MM.1S (cell line): ENCODE data around the gene TACC2.

Source experiments
- CTCF ChIP-seq: fragments of 300-600 bp; sonication (generic); IDR thresholded peaks from 2 replicates; pipeline ENCODE4 v1.5.1; 2016; ENCODE audit warnings: antibody characterized with exemption, low read length, mixed read lengths
- EZH2 ChIP-seq: fragments of 300-600 bp; sonication (generic); optimal IDR thresholded peaks from 2 replicates; pipeline ENCODE3; 2017; ENCODE audit warnings: low read depth, mild to moderate bottlenecking, antibody characterized with exemption, low read length, mixed read lengths
- EZH2phosphoT487 ChIP-seq: fragments of 300-600 bp; sonication (generic); IDR thresholded peaks from 2 replicates; pipeline ENCODE4 v1.6.1; 2018; ENCODE audit warnings: antibody characterized with exemption, low read length

GRCh38 chr10:122163174-122164022 lies 174.4 kb downstream of the TACC2 start:
- TF ChIP-seq CTCF (no peak), EZH2phosphoT487 (no peak), EZH2 (no peak)
